IPS-18a (cell line): ENCODE data around the gene ATP4B.
"Not testable (repeated sequence)": the region's sequence is repeated elsewhere in the genome, so short reads cannot be mapped to it uniquely, and the experiment has no call there.

Experiments used
- H3K27ac ChIP-seq: one replicate; pipeline ENCODE4 v1.5.1; 2013; ENCODE audit warnings: low read length
- H3K27me3 ChIP-seq: one replicate; pipeline ENCODE4 v1.6.1; 2013; ENCODE audit warnings: mild to moderate bottlenecking, low read length; ENCODE audit not compliant: control insufficient read depth, insufficient read depth
- H3K36me3 ChIP-seq: one replicate; pipeline ENCODE4 v1.6.1; 2013; ENCODE audit warnings: low read depth, low read length; ENCODE audit not compliant: control insufficient read depth
- H3K4me1 ChIP-seq: one replicate; pipeline ENCODE4 v1.6.1; 2013; ENCODE audit warnings: low read depth, low read length; ENCODE audit not compliant: control insufficient read depth
- H3K4me3 ChIP-seq: one replicate; pipeline ENCODE4 v1.5.1; 2013; ENCODE audit warnings: low read length
- H3K9ac ChIP-seq: one replicate; pipeline ENCODE4 v1.6.1; 2013; ENCODE audit warnings: mild to moderate bottlenecking, low read length, moderate library complexity
- H3K9me3 ChIP-seq: one replicate; pipeline ENCODE4 v1.6.1; 2013; ENCODE audit warnings: low read depth, low read length; ENCODE audit not compliant: control insufficient read depth

ATP4B gene

DNA sequence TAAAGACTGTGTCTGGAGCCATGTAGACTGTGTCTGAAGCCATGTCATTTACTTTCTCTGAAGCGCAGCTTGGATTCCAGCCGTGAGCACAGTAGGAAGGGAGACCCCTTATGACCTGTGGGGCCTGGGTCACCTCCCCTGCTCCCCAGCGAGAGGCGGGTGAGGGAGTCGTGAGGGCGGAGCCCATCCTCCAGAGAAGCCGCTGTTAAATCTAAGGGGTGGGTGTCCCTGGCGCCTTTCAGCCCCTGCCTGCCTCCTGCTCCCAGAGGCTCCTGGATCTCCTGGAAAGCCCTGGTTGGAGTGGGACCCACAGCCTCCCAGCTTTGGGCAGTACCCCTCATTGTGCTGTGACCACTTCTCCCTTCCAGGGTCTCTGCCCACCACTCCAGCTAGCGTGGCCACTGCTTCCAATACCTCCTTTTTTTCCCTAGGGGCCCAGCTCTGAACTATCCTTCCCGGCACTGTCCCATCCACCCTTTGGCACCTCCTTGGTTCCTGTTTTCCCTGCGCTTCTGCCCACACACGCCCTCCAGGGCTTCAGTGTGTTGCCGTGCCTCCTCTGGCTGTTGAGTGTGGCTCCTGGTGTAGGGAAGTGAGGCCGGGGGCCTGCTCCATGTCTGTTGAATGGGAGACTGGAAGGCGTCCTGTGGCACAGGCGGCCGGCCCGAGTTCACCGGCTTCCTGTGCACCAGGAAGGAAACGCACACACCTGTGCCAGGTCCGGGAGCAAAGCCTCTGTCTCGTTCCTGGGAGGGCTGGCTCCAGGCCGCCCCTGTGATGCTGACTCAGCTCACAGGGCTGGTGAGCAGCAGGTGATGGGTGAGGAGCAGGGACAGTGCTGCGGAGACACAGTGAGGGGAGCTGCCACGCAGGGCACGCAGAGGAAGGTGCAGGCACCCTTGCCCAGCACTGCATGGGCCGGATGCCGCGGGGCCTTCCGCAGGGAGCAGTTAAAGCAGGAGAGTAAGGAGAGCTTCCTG lies 29.4 kb downstream of the ATP4B start:
- Histone ChIP-seq H3K27ac (no peak overlapping the region), H3K4me1 (no peaks in the 10 kb centered on the region), H3K36me3 (peaks cover 18% of the 10 kb centered on the region), H3K4me3 (no peak overlapping the region), H3K9ac (no peak overlapping the region), H3K27me3 (no peaks in the 10 kb centered on the region), H3K9me3 (no peaks in the 10 kb centered on the region)

GRCh38 chr13:113627136-113627535 lies 30.9 kb downstream of the ATP4B start:
- H3K9ac ChIP-seq, result no peak overlapping the region
- no peak overlapping the region for H3K4me3 ChIP-seq
- H3K36me3 ChIP-seq, result peaks cover 16% of the 10 kb centered on the region
- H3K27ac ChIP-seq, result no peak overlapping the region
- no peaks in the 10 kb centered on the region for H3K27me3 ChIP-seq
- no peaks in the 10 kb centered on the region for H3K4me1 ChIP-seq
- no peaks in the 10 kb centered on the region for H3K9me3 ChIP-seq

- Histone ChIP-seq H3K4me1 (no peaks in the 10 kb centered on the region), H3K27ac (no peak overlapping the region), H3K4me3 (no peak overlapping the region), H3K36me3 (peaks cover 12% of the 10 kb centered on the region), H3K9ac (no peak overlapping the region), H3K9me3 (no peaks in the 10 kb centered on the region), H3K27me3 (no peaks in the 10 kb centered on the region)
These were observed 31.9 kb downstream of the ATP4B start for GRCh38 chr13:113625965-113626721.

DNA sequence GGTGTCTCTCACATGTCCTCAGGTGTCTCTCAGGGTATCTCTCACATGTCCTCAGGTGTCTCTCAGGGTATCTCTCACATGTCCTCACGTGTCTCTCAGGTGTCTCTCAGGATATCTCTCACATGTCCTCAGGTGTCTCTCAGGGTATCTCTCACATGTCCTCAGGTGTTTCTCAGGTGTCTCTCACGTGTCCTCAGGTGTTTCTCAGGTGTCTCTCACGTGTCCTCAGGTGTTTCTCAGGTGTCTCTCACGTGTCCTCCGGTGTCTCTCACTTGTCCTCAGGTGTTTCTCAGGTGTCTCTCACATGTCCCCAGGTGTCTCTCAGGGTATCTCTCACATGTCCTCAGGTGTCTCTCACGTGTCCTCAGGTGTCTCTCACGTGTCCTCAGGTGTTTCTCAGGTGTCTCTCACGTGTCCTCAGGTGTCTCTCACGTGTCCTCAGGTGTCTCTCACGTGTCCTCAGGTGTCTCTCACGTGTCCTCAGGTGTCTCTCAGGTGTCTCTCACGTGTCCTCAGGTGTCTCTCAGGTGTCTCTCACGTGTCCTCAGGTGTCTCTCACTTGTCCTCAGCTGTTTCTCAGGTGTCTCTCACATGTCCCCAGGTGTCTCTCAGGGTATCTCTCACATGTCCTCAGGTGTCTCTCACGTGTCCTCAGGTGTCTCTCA lies 33.2 kb downstream of the ATP4B start:
- H3K27ac ChIP-seq, H3K4me3 ChIP-seq, H3K4me1 ChIP-seq, H3K9me3 ChIP-seq, H3K27me3 ChIP-seq, H3K9ac ChIP-seq: not testable (repeated sequence)
- H3K36me3 ChIP-seq, result peaks cover 17% of the 10 kb centered on the region

GRCh38 chr13:113624235-113624587 lies 33.8 kb downstream of the ATP4B start:
- Histone ChIP-seq H3K9ac (no peak overlapping the region), H3K27ac (no peak overlapping the region), H3K36me3 (peaks cover 17% of the 10 kb centered on the region), H3K27me3 (no peaks in the 10 kb centered on the region), H3K4me1 (no peaks in the 10 kb centered on the region), H3K4me3 (no peak overlapping the region), H3K9me3 (no peaks in the 10 kb centered on the region)

- no peaks in the 10 kb centered on the region for H3K4me1 ChIP-seq
- no peak overlapping the region for H3K9ac ChIP-seq
- no peaks in the 10 kb centered on the region for H3K9me3 ChIP-seq
- no peak overlapping the region for H3K4me3 ChIP-seq
- no peaks in the 10 kb centered on the region for H3K27me3 ChIP-seq
- H3K27ac ChIP-seq, result no peak overlapping the region
- H3K36me3 ChIP-seq, result peaks cover 17% of the 10 kb centered on the region
These were observed 34.3 kb downstream of the ATP4B start for GRCh38 chr13:113623491-113624234.

DNA sequence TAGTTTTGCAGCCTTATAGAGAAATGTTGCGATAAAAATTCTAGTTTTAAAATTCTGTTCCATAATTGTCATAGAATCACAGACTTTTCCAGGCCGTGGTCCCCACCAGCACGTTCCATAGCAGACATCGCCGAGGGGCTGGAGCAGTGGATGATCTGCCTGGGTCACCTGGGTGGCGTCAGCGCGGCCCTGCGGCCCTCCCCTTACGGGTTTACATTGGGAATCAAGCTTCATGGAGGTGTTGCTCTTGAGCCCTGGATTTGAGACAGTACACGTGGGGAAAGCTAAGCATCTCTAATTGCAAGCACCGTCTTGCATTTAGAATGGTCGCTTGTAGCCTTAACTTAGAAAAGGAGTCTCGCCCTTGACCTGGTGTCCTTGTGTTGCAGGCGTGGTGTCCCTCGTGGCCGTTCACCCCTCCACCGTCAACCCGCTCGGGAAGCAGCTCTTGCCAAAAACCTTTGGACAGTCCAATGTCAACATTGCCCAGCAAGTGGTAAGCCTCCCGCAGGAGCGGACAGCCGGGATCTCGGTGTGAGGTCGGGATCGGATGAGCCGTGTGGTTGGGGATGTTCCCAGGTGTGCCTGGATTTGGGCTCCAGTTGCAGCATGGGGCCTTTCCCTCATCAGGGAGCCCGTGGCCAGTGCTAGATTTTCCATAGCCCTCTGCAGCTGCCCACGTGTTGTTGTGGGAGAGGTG lies 35.1 kb downstream of the ATP4B start:
- Histone ChIP-seq H3K4me1 (no peaks in the 10 kb centered on the region), H3K4me3 (no peak overlapping the region), H3K9ac (no peak overlapping the region), H3K9me3 (no peaks in the 10 kb centered on the region), H3K27ac (no peak overlapping the region), H3K27me3 (no peaks in the 10 kb centered on the region), H3K36me3 (peaks cover 16% of the 10 kb centered on the region)

DNA sequence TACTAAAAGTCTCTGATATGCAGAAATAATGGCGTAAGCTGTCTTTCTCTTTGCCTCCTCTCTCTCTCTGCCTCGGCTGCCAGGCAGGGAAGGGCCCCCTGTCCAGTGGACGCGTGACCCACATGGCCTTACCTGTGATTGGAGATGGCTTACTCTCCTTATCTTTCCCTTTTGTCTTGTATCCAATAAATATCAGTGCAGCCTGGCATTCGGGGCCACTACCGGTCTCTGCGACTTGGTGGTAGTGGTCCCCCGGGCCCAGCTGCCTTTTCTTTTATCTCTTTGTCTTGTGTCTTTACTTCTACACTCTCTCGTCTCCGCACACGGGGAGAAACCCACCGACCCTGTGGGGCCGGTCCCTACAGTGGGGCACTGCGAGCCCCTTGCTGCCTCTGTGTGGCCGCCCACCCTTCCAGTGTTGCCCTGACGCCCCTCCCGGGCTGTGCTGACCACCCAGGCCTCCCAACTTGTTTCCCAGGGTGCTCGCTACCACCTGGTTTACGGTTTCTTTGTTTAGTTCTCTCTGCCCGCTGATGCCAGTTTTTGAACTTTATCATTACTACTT lies 35.9 kb downstream of the ATP4B start:
- H3K27ac ChIP-seq, H3K9ac ChIP-seq, H3K4me1 ChIP-seq, H3K4me3 ChIP-seq, H3K27me3 ChIP-seq, H3K9me3 ChIP-seq: not testable (repeated sequence)
- H3K36me3 ChIP-seq, result peaks cover 14% of the 10 kb centered on the region

- H3K4me1 ChIP-seq, H3K9ac ChIP-seq, H3K9me3 ChIP-seq, H3K27me3 ChIP-seq, H3K36me3 ChIP-seq, H3K4me3 ChIP-seq, H3K27ac ChIP-seq: not testable (repeated sequence)
These were observed 36.5 kb downstream of the ATP4B start for GRCh38 chr13:113621498-113621897.

GRCh38 chr13:113621046-113621445 lies 37.0 kb downstream of the ATP4B start:
- Histone ChIP-seq H3K36me3 (peaks cover 8% of the 10 kb centered on the region), H3K9ac (no peak overlapping the region), H3K27ac (no peak overlapping the region), H3K9me3 (no peaks in the 10 kb centered on the region), H3K27me3 (no peaks in the 10 kb centered on the region), H3K4me3 (no peak overlapping the region), H3K4me1 (peaks cover 11% of the 10 kb centered on the region)
